Vagina (tissue), 2 donors: ENCODE results near the gene ADAMTS6. TPM values are rescaled to one million over a fixed set of nuclear protein-coding genes. Genes with fewer than 3 reads are reported as not detected.

Experiments used
- DNase-seq, 2 donors: peaks; one replicate each; pipeline ENCODE4 v3.0.0-alpha.2; 2017; ENCODE audit errors: extremely low spot score in 2 of 2
- H3K27ac ChIP-seq: fragments of 200-600 bp; sonication (generic); one replicate; pipeline ENCODE4 v1.5.1; 2019
- H3K27me3 ChIP-seq: fragments of 200-600 bp; sonication (generic); one replicate; pipeline ENCODE4 v1.5.1; 2019
- H3K36me3 ChIP-seq, 2 donors: fragments of 200-600 bp; sonication (generic); one replicate each; pipeline ENCODE4 v1.5.1; 2017 to 2019
- H3K4me1 ChIP-seq: fragments of 200-600 bp; sonication (generic); one replicate; pipeline ENCODE4 v1.5.1; 2019
- H3K4me3 ChIP-seq, 2 donors: fragments of 200-600 bp; sonication (generic); 1 replicate in 1 of 2; 2 replicates in 1 of 2; pipeline ENCODE4 v1.5.1; 2016 to 2019
- H3K9me3 ChIP-seq: fragments of 200-600 bp; sonication (generic); one replicate; pipeline ENCODE4 v1.5.1; 2019
- CTCF ChIP-seq, 3 experiments: fragments of 450-650 bp in 2 of 3; fragments of 200-600 bp in 1 of 3; sonication (generic) in 1 of 3; IDR thresholded peaks; one replicate each; pipeline ENCODE4 v1.5.1; 2017 to 2019; ENCODE audit warnings: antibody characterized with exemption in 3 of 3, mild to moderate bottlenecking in 2 of 3, moderate library complexity in 2 of 3
- POLR2A ChIP-seq, 2 donors: fragments of 450-650 bp; IDR thresholded peaks; one replicate each; pipeline ENCODE4 v1.6.1; 2017; ENCODE audit warnings: antibody characterized with exemption in 2 of 2, mild to moderate bottlenecking in 2 of 2, moderate library complexity in 2 of 2
- POLR2AphosphoS5 ChIP-seq, 2 donors: sonication (generic); formaldehyde crosslinking; IDR thresholded peaks; one replicate each; pipeline ENCODE4 v1.9.0; 2017; ENCODE audit warnings: antibody characterized with exemption in 2 of 2, mild to moderate bottlenecking in 2 of 2, low read depth in 1 of 2; ENCODE audit not compliant: insufficient read depth in 1 of 2
- intact Hi-C: fragments of 100-400 bp; cut with DNase I; formaldehyde crosslinking; loops from one replicate; pipeline ENCODE4 v1.15.1; 2023
- total RNA-seq: library from RNA; depleted of rRNA; stranded (reverse); fragments of >200 nt; gene quantifications from one replicate; pipeline ENCODE4 v1.2.3, GENCODE V29; 2016

ADAMTS6 gene
- total RNA-seq, 1 donor from 2014 or later = 1.5 TPM

- Histone ChIP-seq H3K9me3 (no peaks in the 10 kb centered on the region), H3K4me3 (no peak overlapping the region), H3K36me3 (no peaks in the 10 kb centered on the region), H3K27ac (no peak overlapping the region), H3K4me1 (no peaks in the 10 kb centered on the region), H3K27me3 (no peaks in the 10 kb centered on the region)
- intact Hi-C loops = no loop called here
- no peak for DNase-seq
- TF ChIP-seq CTCF (IDR thresholded peaks at IDR 0.05) (no peak), POLR2A (IDR thresholded peaks at IDR 0.05) (no peak), POLR2AphosphoS5 (IDR thresholded peaks at IDR 0.05; ENCODE audit: insufficient read depth in 1 of 2, low read depth in 1 of 2) (no peak)
These were observed 55.1 kb downstream of the ADAMTS6 start for GRCh38 chr5:65426656-65427055.

GRCh38 chr5:65423623-65424022 is 58.1 kb downstream of the ADAMTS6 start:
- Histone ChIP-seq H3K27me3 (no peaks in the 10 kb centered on the region), H3K4me3 (no peak overlapping the region), H3K36me3 (no peaks in the 10 kb centered on the region), H3K9me3 (no peaks in the 10 kb centered on the region), H3K4me1 (no peaks in the 10 kb centered on the region), H3K27ac (no peak overlapping the region)
- DNase-seq = no peak
- no peak for TF ChIP-seq CTCF (IDR thresholded peaks at IDR 0.05)
- no peak for TF ChIP-seq POLR2A (IDR thresholded peaks at IDR 0.05)
- no peak for TF ChIP-seq POLR2AphosphoS5 (IDR thresholded peaks at IDR 0.05; ENCODE audit: insufficient read depth in 1 of 2, low read depth in 1 of 2)
- intact Hi-C loops = no loop called here

GRCh38 chr5:65418661-65419060 is 63.1 kb downstream of the ADAMTS6 start:
- Histone ChIP-seq H3K27ac (no peak overlapping the region), H3K4me1 (no peaks in the 10 kb centered on the region), H3K27me3 (no peaks in the 10 kb centered on the region), H3K9me3 (no peaks in the 10 kb centered on the region), H3K4me3 (no peak overlapping the region), H3K36me3 (no peaks in the 10 kb centered on the region)
- TF ChIP-seq CTCF (IDR thresholded peaks at IDR 0.05) (no peak), POLR2AphosphoS5 (IDR thresholded peaks at IDR 0.05; ENCODE audit: insufficient read depth in 1 of 2, low read depth in 1 of 2) (no peak), POLR2A (IDR thresholded peaks at IDR 0.05) (no peak)
- intact Hi-C loops = no loop called here
- DNase-seq = no peak

GRCh38 chr5:65413822-65414221 is 67.9 kb downstream of the ADAMTS6 start:
- no peak for DNase-seq
- H3K36me3 ChIP-seq = no peaks in the 10 kb centered on the region
- TF ChIP-seq POLR2A (IDR thresholded peaks at IDR 0.05) (no peak), POLR2AphosphoS5 (IDR thresholded peaks at IDR 0.05; ENCODE audit: insufficient read depth in 1 of 2, low read depth in 1 of 2) (no peak), CTCF (IDR thresholded peaks at IDR 0.05) (no peak)
- no peaks in the 10 kb centered on the region for H3K4me1 ChIP-seq
- no peak overlapping the region for H3K4me3 ChIP-seq
- no peaks in the 10 kb centered on the region for H3K9me3 ChIP-seq
- H3K27ac ChIP-seq = no peak overlapping the region
- no peaks in the 10 kb centered on the region for H3K27me3 ChIP-seq
- intact Hi-C loops = no loop called here

- Histone ChIP-seq H3K27ac (no peak overlapping the region), H3K4me1 (no peaks in the 10 kb centered on the region), H3K4me3 (no peak overlapping the region), H3K9me3 (no peaks in the 10 kb centered on the region), H3K27me3 (no peaks in the 10 kb centered on the region), H3K36me3 (no peaks in the 10 kb centered on the region)
- DNase-seq = no peak
- intact Hi-C loops = no loop called here
- no peak for TF ChIP-seq CTCF (IDR thresholded peaks at IDR 0.05)
- TF ChIP-seq POLR2AphosphoS5 (IDR thresholded peaks at IDR 0.05; ENCODE audit: insufficient read depth in 1 of 2, low read depth in 1 of 2) = no peak
- TF ChIP-seq POLR2A (IDR thresholded peaks at IDR 0.05) = no peak
These were observed 68.9 kb downstream of the ADAMTS6 start for GRCh38 chr5:65412842-65413241.
